Spinal cord (tissue), 10 donors: ENCODE measurements around the gene RAPGEF4. TPM values are rescaled to one million over a fixed set of nuclear protein-coding genes. Genes with fewer than 3 reads are reported as not detected.
A peak's percentile ranks its signal among the peaks of the same experiment; 100 is the strongest.

Experiments used
- DNase-seq, 6 donors: peaks; one replicate each; pipeline versions ENCODE4 v3.0.0 to v3.0.0-alpha.2; 2013 to 2015; ENCODE audit warnings: low spot score in 6 of 6, low read depth in 4 of 6
- H3K27ac ChIP-seq: one replicate; pipeline ENCODE4 v1.5.1; 2013; ENCODE audit warnings: low read depth, low read length, control low read depth
- H3K27me3 ChIP-seq: one replicate; pipeline ENCODE4 v1.6.1; 2013; ENCODE audit warnings: low read length; ENCODE audit not compliant: control insufficient read depth, insufficient read depth
- H3K36me3 ChIP-seq: one replicate; pipeline ENCODE4 v1.6.1; 2013; ENCODE audit warnings: low read length; ENCODE audit not compliant: control insufficient read depth, insufficient read depth
- H3K4me1 ChIP-seq: one replicate; pipeline ENCODE4 v1.6.1; 2013; ENCODE audit warnings: low read length; ENCODE audit not compliant: control insufficient read depth, insufficient read depth
- H3K4me3 ChIP-seq: one replicate; pipeline ENCODE4 v1.5.1; 2013; ENCODE audit warnings: low read depth, low read length, control low read depth
- H3K9me3 ChIP-seq: one replicate; pipeline ENCODE4 v1.6.1; 2013; ENCODE audit warnings: low read length; ENCODE audit not compliant: control insufficient read depth, insufficient read depth
- WGBS: methylation state at CpG from one replicate; pipeline ENCODE4 v1.1.5; 2013; ENCODE audit warnings: missing lambda C conversion rate; ENCODE audit not compliant: insufficient coverage; 5-methylcytosine and 5-hydroxymethylcytosine counted together
- polyA plus RNA-seq, 2 donors: library from polyadenylated mRNA; unstranded; fragments of 120-200 nt; gene quantifications; one replicate each; pipeline ENCODE4 v1.2.1, GENCODE V29; 2013; ENCODE audit not compliant: insufficient read length in 2 of 2
- total RNA-seq, 2 donors: library from RNA; depleted of rRNA in 1 of 2; stranded (reverse); fragments of 120-200 nt in 1 of 2; fragments of >200 nt in 1 of 2; gene quantifications; one replicate each; pipeline versions ENCODE4 v1.2.3 to v1.2.4, GENCODE V29; 2013 to 2014
- donor health status: healthy.

RAPGEF4 gene
- total and polyA plus RNA-seq, 4 donors, result 31.1 to 65.8 (median 44.4) TPM

DNA sequence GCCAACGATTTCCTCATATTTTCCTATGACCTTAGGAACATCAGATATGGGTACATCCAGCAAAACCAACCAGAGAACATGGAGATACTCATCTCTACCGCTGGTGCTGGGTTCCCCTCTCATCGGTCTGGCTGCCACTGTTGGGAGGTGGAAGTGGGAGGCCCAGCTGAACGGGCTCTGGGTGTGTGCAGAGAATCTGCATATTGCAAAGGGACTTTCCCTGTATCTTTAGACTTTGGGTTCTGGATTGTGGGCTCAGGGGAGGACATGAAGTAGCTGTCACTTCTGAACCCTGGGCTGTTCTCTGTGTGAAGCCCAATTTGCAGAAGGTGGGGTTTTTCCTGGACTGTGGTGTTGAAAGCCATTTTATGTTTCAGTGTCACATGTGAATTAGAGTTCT is 30.0 kb downstream of the RAPGEF4 start:
- Histone ChIP-seq H3K4me3 (no peak overlapping the region), H3K4me1 (no peaks in the 10 kb centered on the region), H3K27me3 (no peaks in the 10 kb centered on the region), H3K9me3 (no peaks in the 10 kb centered on the region), H3K36me3 (no peaks in the 10 kb centered on the region), H3K27ac (no peak overlapping the region)
- WGBS, result 94% methylated on average over 3 of the region's 4 CpGs
- no peak for DNase-seq

DNA sequence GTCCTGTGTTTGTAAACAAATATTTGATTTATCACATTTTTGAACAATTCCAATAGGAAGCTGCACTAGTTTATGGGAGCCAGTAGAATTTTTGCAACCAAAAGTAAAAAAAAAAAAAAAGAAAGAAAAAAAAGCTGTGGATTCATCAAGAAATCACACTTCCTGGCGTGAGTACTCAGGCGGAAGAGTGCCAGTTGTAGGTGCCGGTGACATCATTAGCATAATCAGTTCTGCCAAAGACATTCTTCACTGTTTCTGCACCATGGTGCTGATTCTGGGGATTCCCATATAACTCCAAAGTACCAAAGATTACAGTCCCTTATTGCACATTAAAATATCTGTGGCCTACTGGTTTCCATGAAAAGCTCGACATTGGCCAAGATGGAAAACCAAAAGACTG is 32.8 kb downstream of the RAPGEF4 start:
- 89% methylated on average over 3 of the region's 4 CpGs for WGBS
- Histone ChIP-seq H3K27ac (no peak overlapping the region), H3K4me1 (no peaks in the 10 kb centered on the region), H3K27me3 (no peaks in the 10 kb centered on the region), H3K9me3 (no peaks in the 10 kb centered on the region), H3K36me3 (no peaks in the 10 kb centered on the region), H3K4me3 (no peak overlapping the region)
- DNase-seq, result peak in 1 of 6 donors; percentile 46

DNA sequence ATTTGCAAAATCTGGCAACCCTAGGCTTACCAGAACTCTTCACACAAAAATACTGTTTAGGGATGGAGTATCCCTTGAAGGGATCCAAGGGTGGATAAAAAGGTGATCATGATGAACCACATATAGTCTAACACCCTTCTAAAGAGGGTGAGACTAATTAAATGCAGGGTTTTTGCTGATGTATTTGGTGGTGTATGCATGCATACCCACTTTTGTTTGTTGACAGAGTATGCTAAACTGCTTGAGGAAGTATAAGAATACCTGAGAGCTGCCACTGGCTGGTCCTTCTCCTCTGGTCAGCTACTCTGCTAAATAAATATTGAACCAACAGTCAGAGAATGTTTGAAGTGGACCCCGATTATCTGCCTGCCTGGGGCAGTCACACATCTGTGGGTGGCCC is 34.2 kb downstream of the RAPGEF4 start:
- Histone ChIP-seq H3K27ac (no peak overlapping the region), H3K36me3 (no peaks in the 10 kb centered on the region), H3K4me1 (no peaks in the 10 kb centered on the region), H3K27me3 (no peaks in the 10 kb centered on the region), H3K4me3 (no peak overlapping the region), H3K9me3 (no peaks in the 10 kb centered on the region)
- DNase-seq, result no peak
- no CpG with 5 or more reads among the region's 1 CpG for WGBS

DNA sequence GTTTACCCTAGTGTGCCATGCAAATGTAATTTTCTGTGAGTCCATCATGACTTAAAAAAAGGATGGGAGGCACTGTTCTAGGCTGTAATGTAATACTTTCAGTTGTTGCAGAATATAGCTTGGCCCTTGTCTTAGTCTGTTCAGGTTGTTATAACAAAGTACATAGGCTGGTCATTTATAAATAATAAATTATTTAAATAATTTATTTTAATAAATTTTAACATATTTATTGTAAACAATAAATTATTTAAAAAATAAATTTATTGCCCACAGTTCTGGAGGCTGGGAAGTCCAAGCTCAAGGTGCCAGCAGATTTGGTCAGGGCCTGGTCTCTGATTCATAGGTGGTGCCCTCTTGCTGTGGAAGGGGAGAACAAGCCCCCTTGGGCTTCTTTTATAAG is 35.2 kb downstream of the RAPGEF4 start:
- Histone ChIP-seq H3K4me3 (no peak overlapping the region), H3K4me1 (no peaks in the 10 kb centered on the region), H3K9me3 (no peaks in the 10 kb centered on the region), H3K27me3 (no peaks in the 10 kb centered on the region), H3K27ac (no peak overlapping the region), H3K36me3 (no peaks in the 10 kb centered on the region)
- DNase-seq, result no peak

DNA sequence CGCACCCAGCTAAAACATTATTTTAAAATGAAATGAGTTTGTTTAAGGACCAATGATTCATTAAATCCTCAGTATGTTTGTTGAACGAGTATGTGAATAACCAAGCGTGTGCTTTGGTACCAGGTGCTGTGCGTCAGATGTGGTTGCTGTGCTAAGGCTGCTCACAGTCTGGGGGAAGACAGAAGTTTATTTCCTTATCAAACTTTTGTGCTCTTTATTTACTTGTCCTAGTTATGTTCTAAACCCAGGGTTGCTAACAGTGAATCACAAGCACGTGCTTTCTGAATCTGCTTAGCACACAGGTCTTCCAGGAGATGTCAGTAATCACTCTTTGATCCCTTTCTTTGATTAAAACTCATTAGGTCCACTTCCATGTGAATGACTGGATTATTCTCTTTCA is 37.0 kb downstream of the RAPGEF4 start:
- Histone ChIP-seq H3K36me3 (no peaks in the 10 kb centered on the region), H3K9me3 (no peaks in the 10 kb centered on the region), H3K4me1 (no peaks in the 10 kb centered on the region), H3K27me3 (no peaks in the 10 kb centered on the region), H3K4me3 (no peak overlapping the region), H3K27ac (no peak overlapping the region)
- 93% methylated on average over 2 of the region's 5 CpGs for WGBS
- DNase-seq, result no peak

DNA sequence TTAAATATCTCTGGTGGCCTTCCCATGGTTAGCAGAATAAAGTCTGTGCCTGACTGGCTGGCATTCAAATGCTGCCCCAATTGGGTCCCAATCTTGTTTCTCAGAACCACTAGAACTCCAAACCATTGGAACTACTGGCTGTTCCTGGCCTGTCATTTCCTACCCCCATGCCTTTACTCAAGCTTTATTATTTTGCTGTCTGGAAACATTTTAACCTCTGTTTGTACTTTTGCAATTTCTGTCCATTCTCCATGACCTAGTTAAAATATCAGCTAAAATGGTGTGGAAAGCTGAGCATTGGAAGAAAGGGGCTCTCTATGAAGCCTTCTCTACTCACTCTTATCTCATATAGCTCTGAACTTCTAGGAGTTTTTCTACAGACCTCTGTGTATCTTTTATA is 38.7 kb downstream of the RAPGEF4 start:
- Histone ChIP-seq H3K4me1 (no peaks in the 10 kb centered on the region), H3K27ac (no peak overlapping the region), H3K9me3 (no peaks in the 10 kb centered on the region), H3K36me3 (no peaks in the 10 kb centered on the region), H3K4me3 (no peak overlapping the region), H3K27me3 (no peaks in the 10 kb centered on the region)
- no peak for DNase-seq

DNA sequence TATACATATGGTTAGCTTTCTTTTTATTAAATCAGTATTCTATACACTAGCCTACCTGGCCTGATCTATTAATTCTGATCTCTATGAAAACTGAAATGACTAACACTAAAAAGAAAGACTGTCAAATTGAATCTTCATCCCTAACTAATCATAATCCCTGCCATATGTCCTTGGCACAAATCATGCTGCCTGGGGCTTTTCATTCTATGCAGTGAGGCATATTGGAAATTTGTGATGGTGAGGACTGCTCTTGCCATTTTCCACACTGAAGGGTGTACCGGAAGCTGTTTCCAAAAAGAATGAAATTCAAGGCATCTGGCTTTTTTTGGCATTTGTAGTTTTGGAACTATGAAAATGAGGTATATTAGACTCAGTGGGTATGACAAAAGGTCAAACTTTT is 39.7 kb downstream of the RAPGEF4 start:
- Histone ChIP-seq H3K27me3 (no peaks in the 10 kb centered on the region), H3K27ac (no peak overlapping the region), H3K4me3 (no peak overlapping the region), H3K9me3 (no peaks in the 10 kb centered on the region), H3K4me1 (no peaks in the 10 kb centered on the region), H3K36me3 (no peaks in the 10 kb centered on the region)
- WGBS, result 83% methylated on average over 1 of the region's 1 CpG
- DNase-seq, result no peak

DNA sequence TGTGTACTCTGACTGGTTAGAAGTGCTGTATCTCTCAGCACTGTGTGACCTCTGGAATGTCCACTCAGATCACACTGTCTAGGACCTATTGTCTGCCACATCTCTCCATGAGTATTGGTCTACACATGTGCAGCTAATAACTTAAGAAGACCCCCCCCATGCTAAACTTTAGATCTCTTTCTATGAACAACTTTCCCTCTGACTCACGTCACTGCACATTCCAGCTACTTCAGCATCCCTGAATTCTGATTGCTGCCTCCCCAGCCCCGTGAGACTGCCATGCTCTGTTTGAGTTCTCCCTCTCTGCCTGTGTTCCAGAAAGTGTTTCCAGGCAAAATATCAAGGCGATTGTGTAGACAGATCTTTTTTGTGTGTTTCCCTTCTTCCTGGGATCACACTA is 41.8 kb downstream of the RAPGEF4 start:
- Histone ChIP-seq H3K4me1 (no peaks in the 10 kb centered on the region), H3K36me3 (no peaks in the 10 kb centered on the region), H3K4me3 (no peak overlapping the region), H3K9me3 (no peaks in the 10 kb centered on the region), H3K27ac (no peak overlapping the region), H3K27me3 (no peaks in the 10 kb centered on the region)
- no peak for DNase-seq
- 77% methylated on average over 2 of the region's 3 CpGs for WGBS

DNA sequence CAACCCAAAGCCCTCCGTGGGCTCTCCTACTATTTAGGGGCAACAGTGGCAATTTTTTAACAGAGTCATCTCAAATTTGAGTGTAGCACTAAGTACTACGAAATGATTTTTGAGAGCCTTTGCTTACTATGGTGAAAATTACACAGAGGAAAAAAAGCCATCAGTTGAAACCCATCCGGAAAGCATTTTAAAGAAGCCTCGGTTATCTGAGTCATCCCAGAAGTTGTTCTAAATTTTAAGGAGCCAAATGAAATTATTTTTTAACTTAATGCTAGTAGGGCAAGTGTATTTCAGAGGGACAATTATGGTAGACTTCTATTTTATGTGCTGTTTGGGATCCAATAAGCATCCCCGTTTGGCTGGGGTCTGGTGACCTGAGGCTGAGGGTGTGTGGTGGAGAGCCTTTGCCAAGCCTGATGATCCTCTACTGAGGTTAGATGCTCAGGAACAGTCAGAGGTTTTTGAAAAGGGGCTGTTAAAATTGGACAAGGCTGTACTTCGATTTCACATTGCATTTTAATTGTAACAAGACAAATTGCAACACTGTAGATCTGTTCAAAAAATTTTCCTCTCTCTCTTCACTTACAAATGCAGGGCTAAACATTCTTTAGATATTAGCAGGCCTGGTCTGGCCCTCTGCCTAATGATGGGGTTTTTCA is 47.0 kb downstream of the RAPGEF4 start:
- WGBS, result 67% methylated on average over 5 of the region's 6 CpGs
- H3K27ac ChIP-seq, result no peak overlapping the region
- H3K9me3 ChIP-seq, result no peaks in the 10 kb centered on the region
- H3K27me3 ChIP-seq, result no peaks in the 10 kb centered on the region
- no peak for DNase-seq
- H3K4me3 ChIP-seq, result no peak overlapping the region
- H3K36me3 ChIP-seq, result no peaks in the 10 kb centered on the region
- H3K4me1 ChIP-seq, result peaks cover 11% of the 10 kb centered on the region

DNA sequence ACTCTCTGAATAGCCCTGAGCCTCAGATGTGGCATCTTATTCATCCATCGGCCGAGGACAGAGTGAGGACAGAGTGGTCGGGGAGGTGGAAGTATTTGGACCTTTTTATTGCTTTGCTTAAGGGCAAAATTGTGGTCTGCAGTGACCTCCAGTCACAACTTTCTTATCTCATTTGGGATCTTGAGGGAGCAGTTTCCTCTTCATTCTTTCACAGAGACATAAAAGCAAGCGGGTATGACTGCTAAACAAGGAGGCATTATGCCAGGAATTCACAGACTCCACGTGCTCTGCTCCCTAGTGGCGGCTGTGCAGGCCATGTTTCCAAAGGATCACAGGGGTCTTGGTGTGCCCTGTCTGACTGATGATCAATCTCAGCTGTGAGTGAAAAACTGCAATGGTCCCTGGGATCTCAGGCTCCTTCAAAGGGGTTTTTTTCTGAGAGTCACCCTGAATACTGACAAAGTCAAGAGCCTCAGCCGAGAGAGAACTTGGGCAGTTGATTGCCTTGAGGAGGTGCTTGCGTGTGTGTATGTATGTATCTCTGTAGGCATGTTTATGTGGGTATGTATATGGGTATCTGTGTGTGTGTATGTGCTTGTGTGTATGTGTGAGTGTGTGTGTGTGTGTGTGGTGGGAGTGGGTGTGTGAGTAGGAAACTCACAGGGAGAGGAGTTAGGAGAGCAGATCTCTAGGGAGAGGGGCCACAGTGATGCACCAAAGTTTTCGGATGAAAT is 47.7 kb downstream of the RAPGEF4 start:
- no peaks in the 10 kb centered on the region for H3K9me3 ChIP-seq
- H3K4me3 ChIP-seq, result no peak overlapping the region
- WGBS, result 32% methylated on average over 5 of the region's 9 CpGs
- H3K27me3 ChIP-seq, result no peaks in the 10 kb centered on the region
- DNase-seq, result peak in 2 of 6 donors; percentile 55 to 66
- H3K36me3 ChIP-seq, result no peaks in the 10 kb centered on the region
- H3K4me1 ChIP-seq, result peaks cover 11% of the 10 kb centered on the region
- no peak overlapping the region for H3K27ac ChIP-seq
